HG02610 (cell line): Measurements from ENCODE around the gene PRKG2.

Experiments used
- ATAC-seq: cut with Tn5 transposase; IDR thresholded peaks from one replicate; pipeline ENCODE4 v1.9.1; 2021; ENCODE audit warnings: mild to moderate bottlenecking, moderate library complexity; ENCODE audit not compliant: unreplicated experiment

Gene PRKG2

GRCh38 chr4:81106150-81106549, 108.9 kb downstream of the PRKG2 start:
- ATAC-seq: no peak

GRCh38 chr4:81102107-81102506, 112.9 kb downstream of the PRKG2 start:
- no peak for ATAC-seq

DNA sequence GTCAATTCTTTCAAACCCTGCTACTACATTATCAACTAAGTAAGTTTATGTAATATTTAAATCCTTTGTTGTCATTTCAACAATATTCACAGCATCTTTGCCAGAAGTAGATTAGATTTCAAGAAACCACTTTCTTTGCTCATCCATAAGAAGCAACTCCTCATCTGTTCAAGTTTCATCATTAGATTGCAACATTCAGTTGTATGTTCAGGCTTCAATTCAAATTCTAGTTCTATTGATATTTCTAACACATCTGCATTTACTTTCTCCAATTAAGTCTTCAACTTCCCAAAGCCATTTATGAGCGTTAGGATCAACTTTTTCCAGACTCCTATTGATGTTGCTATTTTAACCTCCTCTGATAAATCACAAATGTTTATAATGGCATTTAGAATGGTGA, 118.5 kb downstream of the PRKG2 start:
- no peak for ATAC-seq

GRCh38 chr4:81095389-81095788, 119.6 kb downstream of the PRKG2 start:
- ATAC-seq: no peak

GRCh38 chr4:81093720-81094401, 121.2 kb downstream of the PRKG2 start:
- ATAC-seq: no peak

- ATAC-seq: no peak
Measured at GRCh38 chr4:81085979-81086378, 129.0 kb downstream of the PRKG2 start.

- ATAC-seq: no peak
Measured at GRCh38 chr4:81085291-81085690, 129.7 kb downstream of the PRKG2 start.

GRCh38 chr4:81084634-81085033, 130.4 kb downstream of the PRKG2 start:
- no peak for ATAC-seq

DNA sequence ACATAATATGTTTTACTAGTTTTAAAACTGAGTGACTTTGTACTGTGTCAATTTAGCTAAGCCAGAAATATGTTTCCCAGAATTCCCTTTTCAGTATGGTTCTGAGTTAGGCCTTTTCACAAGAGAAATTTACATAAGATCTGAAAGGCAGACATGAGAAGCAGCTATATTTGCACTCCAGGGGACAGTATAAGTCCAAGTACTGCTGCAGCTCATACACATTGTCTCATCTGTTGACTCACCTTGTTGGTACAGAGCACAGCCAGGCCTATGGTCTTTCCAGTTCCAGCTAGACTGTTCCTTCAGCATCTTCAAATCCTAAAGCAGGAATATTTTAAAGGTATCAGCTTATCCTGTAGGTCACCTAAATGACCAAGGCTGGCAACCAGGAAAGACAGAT, 131.0 kb downstream of the PRKG2 start:
- ATAC-seq: no peak

DNA sequence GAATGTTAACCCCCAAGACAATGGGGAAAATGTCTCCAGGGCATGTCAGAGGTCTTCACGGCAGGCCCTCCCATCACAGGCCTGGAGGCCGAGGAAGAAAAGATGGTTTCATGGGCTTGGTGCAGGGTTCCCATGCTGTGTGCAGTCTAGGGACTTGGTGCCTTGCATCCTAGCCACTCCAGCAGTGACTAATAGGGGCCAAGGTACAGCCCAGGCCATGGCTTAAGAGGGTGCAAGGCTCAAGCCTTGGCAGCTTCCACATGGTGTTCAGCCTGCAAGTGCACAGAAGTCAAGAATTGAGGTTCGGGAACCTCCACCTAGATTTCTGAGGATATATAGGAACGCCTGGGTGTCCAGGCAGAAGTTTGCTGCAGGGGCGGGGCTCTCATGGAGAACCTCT, 133.9 kb downstream of the PRKG2 start:
- ATAC-seq: no peak

- no peak for ATAC-seq
Measured at GRCh38 chr4:81071013-81071412, 144.0 kb downstream of the PRKG2 start.

DNA sequence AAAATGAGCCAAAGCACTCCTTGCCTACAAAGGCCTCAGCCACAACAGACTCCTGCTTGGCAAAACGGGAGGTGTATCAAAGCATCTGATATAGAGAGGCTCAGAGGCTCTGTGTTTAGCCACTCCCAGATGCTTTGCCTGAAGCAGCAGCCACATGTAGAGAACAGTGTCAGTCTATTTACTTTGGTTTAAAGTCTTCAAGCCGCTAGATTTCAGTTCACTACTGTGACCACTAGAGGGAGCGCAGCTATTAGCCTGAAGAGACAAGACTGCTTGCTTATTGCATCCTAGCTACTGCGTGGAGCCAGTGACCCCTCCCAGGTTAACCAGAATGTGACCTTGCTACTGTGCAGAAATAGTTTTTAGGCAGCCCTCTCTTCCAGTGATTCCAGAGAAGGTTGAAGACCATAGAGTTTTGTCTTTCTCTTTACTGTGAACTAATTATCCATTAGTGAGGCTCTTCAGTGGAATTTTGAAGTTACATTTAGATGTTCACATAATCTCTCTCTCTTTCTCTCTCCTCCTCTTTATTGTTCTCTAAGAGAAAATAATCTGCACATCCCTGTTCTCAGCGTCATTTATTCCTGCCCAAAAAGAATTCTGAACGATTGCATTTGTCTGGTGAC, 145.2 kb downstream of the PRKG2 start:
- ATAC-seq: peak; percentile 97

DNA sequence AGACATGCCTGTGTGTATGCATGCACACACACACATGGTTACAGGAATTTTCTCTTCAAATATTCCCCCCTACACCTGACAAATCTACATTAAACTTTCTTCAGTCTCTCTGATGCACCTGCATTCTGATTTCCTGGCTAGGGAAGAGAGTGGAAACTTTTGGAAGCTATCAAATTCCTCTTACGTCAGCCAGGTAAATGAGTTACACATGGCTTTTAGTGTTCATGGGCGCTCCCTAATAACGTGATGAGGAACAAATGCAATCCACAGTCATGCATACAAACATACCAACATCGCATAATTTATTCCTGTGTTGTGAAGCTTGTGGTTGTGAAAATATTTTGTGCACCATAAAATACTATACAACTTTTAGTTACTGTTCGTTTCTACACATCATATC, 149.6 kb downstream of the PRKG2 start:
- no peak for ATAC-seq

- ATAC-seq: no peak
Measured at GRCh38 chr4:81062001-81062400, 153.0 kb downstream of the PRKG2 start.

GRCh38 chr4:81061344-81061730, 153.7 kb downstream of the PRKG2 start:
- ATAC-seq: no peak

- ATAC-seq: no peak
Measured at GRCh38 chr4:81060587-81061343, 154.3 kb downstream of the PRKG2 start.

DNA sequence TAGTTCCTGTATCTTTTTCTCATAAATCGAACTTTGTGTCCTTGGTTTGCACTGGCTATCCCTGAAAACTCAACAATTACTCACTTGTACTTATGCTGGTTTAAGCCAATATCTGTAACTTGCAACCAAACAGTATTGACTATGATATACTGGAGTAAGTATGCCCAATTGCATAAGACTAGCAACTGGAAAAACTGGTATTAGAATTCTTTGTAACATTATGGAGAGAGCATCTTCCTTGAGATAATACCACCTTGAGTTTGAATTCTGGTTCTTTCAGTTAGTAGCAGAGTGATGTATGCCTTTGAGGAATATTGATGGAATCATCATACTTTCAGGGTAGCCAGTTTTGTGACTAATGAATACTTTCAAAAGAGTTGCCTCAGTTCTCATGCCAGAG, 156.4 kb downstream of the PRKG2 start:
- no peak for ATAC-seq

GRCh38 chr4:81052119-81053068, 162.6 kb downstream of the PRKG2 start:
- ATAC-seq: peak; percentile 99

DNA sequence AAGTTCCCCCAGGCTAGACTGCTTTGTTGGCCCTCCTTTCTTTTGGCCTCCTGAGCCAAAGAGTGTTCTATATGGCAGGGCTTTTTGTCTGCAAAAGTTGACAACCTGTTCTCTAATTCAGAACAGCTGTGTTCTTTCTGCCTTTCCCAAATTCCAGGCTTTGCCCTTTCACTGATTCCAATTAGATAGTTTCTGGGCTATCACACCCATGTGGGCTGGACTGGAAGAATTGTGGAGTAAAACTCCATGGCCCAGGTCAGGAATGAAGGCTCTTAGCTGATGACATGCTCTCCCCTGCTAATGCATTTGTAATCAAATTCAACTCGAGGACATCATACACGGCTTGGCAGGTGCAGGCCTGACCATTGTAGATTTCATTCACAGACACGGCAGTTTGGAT, 165.1 kb downstream of the PRKG2 start:
- no peak for ATAC-seq

DNA sequence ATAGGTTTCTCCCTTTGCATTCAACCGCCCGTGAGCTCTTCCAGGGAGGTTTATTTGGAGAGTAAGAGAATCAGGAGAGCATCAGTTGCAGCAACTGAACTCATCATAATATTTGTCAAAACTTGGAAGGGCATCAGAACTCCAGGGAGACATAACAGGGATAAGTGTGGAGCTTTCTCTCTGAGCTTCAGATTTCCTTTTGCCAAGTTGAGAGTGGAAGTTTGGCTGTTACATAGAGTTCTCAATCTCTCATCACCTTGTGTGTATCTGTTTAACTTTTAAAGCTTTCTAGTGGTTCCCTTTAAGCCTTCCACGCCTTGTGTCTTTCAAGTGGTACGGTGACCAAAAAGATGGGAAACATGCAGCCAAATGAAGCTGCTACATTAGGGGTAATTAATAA, 165.7 kb downstream of the PRKG2 start:
- ATAC-seq: no peak
